NOMO-1 treated with dmso at 0.1 percent for 144 hours (cell line): ENCODE results near the gene CARS1.

Experiments used
- DNase-seq: peaks from one replicate; lab custom pipeline; 2025; ENCODE audit not compliant: unreplicated experiment; lab: John Stamatoyannopoulos, UW

Gene CARS1

DNA sequence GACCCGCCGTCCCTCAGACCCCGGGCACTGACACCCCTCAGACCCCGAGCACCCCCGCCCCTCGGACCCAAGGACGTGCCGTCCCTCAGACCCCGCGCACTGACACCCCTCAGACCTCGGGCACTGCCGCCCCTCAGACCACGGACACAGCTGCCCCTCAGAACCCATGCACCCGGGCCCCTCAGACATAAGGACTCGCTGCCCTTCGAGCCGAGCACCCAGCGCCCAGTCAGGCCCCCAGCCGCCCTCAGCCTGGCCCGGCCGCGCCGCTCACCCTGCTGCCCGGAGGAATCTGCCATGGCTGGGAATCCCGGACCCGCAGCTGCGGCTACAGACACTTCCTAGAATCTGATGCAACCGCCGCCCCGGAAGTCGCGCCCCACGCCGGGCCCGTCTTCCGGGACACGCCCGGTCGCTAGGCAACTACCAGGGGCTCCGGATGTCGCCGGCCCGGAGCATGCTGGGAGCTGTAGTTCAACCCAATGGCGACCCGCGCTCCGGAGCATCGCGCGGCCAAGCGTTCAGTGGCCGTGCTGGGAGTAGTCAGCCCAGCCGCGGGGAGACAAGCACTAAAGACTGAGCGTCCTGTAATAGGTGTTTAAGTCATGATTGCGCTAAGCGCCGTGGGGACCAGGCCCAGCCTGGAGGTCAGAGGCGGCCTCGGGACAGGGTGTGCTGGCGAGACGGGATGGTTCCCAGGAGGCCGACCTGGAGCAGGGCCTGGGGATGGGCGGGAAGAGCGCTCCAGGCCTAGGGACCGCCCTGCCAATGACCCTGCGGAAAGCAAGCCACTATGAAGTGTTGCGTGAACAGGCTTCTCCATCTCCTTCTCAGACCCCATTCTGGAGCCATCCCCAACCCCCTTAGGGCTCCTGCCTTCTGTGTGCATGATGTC, at the start of gene CARS1:
Gene CARS1 (minus strand): TSS at position 355 of the 895 bp plus-strand sequence. CDS start 56 bp downstream, at position 299.
- DNase-seq: peak; percentile 90

DNA sequence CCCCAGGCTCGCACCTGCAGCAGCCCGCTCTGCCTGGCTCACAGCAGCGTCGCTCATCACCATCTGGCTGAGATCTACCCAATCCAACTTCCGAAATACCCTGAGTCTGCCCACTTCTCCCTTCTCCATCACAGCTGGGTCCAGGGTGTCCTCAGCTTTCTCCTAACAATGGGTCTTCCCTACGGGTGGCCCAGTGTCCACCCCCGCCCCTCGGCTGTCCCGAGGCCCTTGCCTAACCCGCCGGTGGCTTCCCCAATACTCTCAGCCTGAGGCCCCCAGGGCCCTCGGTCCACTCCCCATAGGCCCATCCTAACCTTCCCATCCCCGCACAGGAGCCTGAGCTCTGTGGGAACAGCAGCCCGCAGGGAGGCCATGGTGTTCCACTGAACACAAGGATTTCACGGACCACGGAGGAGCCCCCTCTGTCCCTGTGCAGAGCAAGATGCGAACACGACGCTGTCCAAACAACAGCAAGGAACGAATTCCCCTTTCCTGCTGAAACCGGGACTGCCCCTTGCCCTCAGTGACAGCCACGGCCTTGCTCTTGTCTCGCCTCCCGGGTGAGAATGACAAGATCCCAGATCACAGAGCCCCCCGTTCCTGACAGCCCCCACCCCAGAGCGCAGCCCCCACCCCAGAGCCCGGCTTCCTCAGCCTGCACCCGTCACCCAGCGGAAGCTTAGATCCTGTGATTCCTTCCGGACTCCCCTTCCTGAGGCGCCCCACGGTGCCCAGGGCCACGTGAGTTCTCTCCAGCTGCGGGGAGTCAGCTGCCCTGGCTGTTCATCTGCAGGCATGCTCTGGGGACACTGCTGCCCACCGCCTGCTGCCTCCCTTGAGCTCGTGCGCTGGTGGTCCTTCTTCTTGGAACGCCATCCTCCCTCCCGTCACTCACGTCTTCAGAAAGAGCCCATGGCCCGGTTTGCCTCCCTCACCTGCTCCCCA, 48.8 kb upstream of the CARS1 start:
- DNase-seq: no peak

DNA sequence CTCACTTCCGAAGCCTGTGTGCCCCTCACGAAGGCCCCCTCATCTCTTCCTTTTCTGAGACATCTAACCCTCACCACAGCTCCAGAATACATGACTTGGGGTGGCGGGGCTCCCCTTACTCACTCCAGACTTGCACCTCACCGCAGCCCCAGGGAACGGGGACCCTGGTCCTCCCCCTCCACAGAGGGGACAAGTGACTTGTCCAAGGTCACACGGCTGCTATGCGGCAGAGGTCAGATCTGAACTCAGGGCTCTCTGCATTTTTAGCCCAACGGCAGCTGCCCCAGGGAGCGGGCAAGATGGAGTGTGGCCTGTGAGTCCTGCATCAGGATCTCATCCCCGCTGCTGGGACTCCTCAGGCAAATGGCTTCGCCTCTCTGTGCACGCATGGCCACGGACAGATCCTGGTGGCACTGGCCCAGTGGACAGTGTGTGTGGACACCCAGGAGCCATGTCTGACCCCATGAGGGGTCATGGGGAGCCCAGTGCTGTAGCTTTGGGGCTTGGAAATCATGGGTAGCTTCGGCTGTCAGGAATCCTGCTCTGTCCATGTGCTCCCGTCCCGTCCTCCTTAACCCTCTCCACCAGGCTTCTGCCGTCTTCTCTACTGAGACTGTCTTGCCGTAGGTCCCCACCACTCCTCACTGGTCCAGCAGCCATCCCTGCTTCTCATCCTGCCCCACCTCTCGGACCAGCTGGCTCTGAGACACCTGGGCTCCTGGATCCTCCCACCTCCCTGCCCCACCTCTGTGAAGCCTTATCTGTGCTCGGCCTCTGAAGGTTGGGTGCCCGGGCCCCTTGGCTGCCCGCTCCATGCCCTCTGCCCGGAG, 48.0 kb upstream of the CARS1 start:
- DNase-seq: no peak

DNA sequence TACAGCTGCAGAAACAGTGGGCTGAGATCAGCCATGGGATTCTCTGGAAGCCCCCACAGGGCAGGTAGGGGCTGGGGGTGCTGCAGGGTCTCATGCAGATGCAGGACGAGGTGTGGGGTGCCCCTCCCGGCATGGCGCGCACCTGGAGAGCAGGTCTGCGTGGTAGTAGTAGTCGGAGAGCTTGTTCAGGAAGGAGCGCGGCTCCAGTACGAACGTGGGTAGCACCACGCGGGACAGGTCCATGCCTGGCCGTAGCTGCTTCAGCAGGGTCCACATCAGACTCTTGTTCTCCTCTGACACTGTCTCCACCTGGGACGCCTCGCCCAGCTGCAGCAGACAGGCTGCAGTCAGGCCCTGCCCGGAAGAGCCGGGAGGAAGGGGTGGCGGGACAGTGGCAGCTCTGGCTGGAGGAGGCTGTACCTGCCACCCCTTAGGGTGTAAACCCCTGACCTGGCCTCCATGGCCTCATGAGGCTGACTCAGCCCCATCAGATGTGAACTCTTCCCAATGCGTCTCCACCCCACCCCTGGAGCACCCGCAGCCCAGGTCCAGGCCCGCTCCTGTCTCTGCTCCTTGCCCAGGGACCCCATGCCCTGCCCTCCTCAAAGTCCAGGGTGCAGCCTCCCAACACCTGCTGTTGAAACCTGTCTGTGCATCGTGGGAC, 47.0 kb upstream of the CARS1 start:
- no peak for DNase-seq

DNA sequence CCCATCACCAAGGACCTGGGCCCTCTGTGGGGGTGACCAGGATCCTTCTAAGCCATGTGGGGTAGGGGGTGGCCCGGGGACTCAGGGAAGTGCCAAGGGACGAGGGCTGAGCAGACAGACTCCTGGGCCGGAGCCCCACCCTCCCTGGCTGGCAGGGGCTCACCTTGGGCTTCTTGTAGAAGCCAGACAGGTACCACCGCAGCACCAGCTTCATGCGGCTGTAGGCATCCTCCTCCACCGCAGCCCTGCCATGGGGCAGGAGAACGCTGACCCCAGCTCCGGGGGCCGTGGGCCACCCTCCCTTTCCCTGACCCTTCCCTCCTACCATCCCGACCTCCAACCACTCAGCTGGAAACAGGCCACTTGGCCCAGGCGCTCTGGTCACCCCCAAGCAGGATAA, 45.9 kb upstream of the CARS1 start:
- DNase-seq: no peak

DNA sequence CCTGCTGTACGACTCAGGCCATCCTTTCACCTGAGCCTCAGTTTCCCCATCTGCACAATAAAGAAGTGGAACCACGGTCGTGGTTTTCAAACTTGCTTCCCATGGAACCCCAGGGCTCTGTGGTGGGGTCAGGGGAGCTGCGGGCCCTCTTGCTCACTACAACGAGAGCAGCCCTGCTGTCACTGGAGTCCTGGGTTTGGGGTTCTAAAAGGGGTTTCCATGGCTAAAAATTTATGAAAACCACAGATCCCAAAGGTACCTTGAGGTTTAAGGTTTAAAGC, 45.4 kb upstream of the CARS1 start:
- no peak for DNase-seq

DNA sequence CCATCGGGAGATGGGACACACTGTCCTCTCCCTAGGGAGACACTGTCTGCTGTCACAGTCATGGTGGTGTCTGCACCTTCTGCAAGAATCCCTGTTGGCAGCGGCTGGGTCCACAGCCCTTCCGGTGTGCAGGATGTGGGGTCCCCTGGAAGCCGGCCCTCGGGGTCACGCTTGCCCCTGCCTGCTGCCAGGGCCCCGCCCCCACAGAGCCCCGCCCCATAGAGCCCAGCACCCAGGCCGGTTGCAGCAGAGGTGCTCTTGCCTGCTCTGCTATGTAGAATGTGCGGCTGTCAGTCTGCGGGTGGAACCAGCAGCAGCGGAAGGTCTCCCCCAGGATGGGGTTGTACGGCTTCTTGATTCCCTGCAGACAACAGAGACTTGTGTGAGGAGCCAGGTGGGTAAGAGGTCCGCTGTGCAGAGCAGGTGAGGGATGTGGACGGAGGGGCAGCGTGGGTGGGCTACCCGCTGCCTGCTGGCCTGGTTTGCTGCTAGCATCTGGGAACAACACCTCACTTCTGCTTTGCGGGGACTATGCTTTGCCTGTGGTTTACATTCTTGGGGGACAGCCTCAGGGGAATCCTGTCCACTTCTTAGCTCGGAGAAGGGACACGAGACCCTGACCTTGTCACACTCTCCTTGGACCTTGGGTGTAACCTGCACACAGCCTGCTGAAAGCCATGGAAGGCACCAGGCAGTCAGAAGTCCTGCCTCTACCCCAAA, 44.9 kb upstream of the CARS1 start:
- no peak for DNase-seq

DNA sequence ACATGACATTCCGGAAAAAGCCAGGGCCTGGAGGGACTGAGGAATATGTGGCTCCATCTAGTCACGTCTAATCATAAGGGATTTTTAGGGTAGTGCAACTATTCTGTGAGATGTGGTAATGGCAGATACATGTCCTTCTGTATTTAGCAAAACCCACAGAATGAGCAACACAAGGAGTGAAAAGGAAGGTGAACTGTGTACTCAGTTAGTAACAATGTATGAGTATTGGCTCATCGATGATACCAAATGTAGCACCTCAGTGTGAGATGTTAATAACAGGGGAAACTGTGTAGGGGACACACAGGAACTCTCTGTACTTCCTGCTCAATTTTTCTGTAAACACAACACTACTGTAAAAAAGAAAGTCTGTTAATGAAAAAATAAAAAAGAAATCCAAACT, 42.0 kb upstream of the CARS1 start:
- DNase-seq: no peak

DNA sequence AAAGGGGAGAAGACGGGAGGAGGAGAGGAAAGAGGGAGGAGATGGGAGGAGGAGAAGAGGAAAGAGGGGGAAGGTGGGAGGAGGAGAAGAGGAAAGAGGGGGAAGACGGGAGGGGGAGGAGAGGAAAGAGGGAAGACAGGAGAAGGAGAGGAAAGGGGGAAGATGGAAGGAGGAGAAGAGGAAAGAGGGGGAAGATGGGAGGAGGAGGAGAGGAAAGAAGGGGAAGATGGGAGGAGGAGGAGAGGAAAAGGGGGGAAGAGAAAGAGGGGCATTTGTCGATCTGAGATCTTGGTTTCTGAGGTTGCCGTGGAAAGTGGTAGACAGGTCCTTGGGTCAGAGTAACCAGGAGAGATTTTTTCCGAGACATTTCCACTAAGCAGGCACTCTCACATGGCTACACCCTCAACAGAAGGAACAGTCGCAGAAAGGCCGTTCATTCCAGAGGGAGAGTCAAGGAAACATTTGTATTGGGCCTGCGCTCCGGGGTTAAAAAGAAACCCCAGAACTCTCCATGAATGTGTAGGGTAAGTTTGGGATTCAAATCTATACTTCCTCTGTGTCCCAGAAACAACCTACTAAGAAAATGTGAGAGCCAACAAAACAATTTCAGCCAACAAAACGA, 39.8 kb upstream of the CARS1 start:
- no peak for DNase-seq

DNA sequence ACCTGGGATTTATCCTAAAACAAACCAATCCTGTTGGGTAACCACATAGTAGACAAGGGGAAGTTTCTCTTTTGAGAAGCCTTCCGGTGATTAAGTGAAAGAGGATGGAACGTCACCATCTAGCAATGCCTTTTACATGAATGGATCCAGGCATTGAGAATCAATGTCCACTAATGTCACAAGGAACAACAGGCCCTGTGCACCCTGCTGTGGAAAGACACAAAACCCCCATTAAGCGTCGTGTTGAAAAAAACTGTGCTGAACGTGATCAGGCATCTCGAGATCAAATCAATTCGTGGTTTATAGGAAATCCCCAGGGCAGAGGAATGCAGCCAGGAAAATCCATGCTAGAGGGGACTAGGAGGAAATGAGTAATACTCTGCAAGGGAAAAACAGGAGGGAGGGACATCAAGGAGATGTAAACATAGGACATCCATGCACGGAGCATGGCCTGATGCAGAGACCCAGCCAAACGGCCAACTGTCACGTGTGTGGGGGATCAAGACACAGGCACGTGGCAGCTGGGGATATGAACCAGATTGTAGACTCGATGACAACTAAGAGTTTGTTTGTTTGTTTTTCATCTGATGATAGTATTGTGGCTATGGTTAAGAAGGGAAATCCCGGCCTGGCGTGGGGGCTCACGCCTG, 38.6 kb upstream of the CARS1 start:
- no peak for DNase-seq

DNA sequence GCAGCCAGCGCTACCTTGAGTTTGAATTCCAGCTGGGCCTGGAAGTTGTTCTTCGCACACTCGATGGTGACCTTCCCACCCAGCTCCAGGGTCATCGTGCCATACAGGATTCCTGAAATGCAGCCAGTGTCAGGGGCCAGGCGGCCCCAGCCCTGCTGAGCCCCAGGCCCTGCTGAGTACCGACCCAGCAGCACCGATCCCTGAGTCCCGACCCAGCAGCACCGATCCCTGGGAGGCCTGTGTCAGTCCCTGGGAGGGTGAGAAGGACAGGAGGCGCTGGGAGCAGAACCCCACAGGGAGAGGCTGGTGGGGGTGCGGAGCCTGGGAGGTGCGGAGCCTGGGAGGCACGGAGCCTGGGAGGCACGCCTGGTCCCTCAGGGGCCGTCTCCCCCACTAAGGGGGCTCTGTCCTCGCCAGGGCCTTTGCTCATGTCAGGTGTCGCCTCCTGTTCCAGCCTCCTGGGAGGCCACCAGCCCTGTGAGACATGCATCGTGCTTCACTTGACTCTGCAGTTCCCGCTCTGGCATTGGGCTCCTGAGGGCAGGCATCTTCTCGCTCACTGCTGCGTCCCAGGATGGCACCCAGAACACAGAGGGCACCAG, 37.1 kb upstream of the CARS1 start:
- DNase-seq: no peak

DNA sequence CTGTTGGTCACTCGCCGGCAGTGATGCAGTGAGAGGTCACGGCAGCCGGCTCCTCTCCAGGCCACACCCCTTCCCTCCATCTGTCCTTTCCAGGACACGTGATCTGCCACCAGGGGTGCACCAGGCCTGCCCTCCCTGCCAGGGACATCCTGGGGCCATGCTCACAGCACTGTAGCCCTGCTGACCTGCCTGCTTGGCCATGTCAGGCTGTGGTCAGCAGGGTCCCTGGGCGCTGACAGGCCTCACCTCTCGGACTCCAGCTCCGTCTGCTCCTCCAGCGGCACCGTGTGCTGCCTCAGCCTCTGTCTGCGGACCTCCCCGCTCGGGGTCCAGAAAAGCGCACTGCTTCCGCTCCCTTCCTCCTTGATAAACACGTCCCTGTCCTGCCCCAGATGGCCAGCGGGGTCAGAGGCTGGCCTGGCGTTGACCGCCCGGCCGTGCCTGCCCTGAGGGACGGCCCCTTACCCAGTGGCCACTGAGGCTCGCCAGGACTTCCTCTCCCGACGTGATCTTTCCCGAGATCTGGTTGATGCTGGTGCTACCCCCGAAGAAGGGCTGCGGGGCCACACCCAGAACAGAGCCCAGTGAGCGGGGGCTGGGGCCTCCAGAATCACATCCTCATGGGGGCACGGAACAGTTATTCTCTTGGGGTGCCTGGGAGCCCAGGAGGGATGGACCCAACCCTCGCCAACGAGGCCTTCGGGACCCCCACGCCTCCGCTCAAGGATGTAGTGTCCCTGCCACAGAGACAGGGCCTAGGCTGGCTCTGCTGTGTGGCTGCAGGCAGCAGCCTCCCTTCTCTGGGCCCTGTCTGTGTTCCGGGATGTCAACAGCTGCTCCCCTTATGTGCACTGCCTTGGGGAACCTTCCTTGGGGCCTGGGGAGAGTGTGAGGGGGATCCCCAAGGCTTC, 36.3 kb upstream of the CARS1 start:
- DNase-seq: no peak

DNA sequence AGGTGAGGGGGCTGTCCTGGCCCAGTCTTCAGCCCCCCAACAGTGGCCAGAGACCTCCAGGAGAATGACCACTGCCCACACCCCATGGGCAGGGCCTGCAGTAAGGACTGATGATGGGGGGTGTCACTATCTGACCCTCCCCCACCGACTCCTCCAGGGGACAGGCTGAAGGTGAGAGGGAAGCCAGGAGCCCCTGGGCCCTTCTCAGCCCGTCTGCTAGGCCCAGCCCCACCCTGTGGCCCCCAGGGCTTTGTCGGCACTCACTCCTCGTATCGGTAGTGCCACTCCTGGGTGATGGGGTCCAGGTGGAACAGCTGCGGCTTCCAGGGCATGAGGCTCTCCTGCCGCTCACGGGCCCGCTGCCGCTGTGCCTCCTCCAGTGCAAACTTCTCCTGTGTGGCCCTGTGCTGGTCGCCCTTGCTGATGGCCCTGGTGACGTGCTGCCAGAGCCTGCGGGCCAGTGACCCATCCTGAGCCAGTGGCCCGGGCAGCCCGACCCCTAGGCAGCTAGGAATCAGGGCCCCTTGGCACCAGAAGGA, 35.4 kb upstream of the CARS1 start:
- no peak for DNase-seq

DNA sequence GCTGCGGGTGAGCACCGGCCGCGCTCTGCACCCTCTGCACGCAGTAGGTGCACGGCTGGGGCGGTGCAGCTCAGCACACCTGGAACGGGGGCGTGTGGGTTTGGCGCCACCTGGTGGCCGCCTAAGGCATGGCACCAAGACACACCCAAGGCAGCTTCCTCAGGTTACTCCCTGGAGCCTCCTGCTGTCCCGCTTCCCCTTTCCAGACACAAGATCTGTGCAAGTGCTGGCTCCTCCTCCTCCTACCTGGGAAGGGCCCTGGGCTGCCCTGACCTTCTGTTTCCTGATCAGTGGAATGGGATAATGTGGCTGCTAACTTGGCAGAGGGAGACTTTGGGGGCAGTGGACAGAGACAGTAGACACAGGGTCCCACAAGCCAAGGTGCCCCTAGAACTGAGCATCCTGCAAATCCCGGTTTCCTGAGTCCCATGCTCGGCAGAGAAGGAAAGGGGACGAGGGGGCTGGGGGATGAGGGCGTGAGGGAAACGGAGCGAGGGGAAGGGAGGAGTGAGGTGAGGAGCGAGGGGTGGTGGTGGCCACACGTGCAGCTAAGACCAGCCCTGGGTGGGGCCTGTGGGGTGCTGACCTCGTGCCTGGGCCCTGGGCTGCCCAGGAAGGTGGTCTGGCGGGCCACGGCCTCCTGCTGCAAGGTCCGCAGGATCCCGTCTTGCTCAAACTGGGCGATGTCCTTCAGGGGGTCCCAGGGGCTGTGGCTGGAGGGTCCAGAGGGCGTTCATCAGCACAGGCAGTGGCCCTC, 34.8 kb upstream of the CARS1 start:
- peak; percentile 19 for DNase-seq

DNA sequence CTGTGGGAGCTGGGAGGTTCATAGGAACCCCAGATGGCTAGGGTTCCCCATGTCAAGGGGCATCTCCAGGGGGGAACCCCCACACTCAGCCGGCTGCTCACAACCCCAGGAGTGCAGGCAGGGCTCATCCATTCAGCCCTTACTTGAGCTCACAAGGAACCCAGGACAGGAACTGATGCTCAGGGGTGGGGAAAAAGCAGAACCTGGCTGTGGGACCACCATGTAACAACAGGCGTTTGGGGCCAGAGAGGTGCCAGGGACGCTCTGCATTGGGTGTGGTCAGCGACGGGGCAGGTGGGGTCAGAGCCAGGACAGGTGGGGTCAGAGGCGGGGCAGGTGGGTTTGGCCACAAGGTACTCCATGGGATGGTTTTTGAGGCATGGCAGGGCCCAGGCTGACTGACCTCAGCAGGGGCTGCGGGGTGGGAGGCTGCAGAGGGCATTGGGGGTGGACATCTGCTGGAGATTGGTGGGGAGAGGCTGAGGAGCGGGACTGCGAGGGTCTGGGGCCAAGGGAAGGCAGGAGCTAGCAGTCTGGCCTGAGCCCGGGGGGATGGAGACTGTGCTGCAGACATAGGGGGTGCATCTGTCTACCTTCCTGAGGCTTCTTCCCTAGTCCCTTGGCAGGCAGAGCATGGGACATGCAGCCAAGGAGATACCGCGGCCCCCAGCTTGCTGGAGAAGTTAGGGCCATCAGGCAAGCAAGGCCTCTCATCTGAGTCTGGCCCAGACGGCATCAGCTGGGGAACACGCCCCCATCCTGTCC, 34.0 kb upstream of the CARS1 start:
- no peak for DNase-seq
